IPS-NIHi11 (cell line): ENCODE data around the gene FYN.
"Not testable (repeated sequence)": the region's sequence is repeated elsewhere in the genome, so short reads cannot be mapped to it uniquely, and the experiment has no call there.

Experiments used
- DNase-seq: peaks from one replicate; pipeline ENCODE4 v3.0.0; 2012; ENCODE audit warnings: mixed read lengths, low spot score

FYN gene

GRCh38 chr6:111660531-111660930 is 212.7 kb downstream of the FYN start:
- no peak for DNase-seq

DNA sequence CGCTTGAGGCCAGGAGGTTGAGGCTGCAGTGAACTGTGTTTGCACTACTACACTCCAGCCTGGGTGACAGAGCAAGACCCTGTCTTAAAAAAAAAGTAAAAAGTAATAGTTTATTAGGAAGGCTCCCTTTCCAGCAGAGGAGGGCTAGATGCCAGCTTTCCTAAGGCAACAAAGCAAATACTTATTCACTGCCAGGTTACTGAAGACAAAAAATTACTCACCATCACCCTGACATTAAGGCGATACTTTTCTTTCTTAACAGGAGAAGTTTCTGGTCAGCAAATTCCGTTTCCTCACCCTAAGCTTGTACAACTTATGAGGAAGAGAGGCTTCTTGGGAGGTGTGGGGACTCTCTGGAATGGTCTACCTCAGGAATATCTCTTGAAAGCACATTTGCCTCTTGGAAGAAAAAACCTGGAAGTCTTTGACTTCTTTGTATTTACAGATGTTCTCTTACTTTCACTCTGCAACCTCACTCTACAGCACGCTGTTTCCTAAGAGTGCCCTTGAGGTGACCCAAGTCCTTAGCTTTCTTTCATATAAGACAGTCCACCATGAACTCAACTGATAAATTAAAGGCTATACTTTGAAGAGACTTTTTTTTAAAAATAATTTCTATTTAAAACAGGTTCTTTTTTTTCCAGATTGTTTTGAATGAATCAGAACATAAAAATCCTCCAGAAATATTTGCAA is 214.6 kb downstream of the FYN start:
- DNase-seq, result no peak

DNA sequence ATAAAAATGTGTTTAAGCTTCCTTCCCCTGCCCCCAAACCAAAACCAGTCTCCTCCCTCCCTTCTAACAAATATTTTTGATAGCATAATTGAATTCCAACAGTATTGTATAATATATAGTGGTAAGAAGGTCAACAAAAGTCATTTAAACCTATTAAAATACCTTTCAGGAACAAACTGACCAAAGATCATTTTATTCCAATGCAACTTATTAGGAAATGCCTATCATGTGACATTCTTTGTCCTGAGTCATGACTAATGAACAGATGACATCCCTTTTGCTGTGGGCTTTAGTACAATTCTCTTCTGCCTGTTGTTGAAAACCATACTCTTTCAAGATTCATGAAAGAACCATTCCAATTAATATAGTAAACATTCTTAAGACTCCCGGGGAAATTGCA is 216.1 kb downstream of the FYN start:
- no peak for DNase-seq

DNA sequence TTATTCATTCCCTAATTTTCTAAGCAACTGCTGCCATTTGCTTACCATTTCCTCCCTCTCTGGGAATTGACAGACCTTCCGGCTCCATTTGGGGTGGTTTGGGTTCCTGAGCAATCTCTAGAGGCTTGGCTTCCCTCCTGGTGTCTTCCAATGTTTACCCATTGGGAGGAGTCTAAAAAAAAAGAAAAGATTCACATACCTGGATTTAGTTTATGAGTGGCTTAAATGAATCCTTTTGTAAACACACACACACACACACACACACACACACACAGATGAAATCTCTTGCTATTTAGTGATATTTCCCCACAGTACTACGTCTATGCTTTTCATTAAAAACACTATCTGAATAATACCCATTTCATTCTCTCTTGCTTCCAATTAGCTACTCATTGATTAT is 219.3 kb downstream of the FYN start:
- no peak for DNase-seq

DNA sequence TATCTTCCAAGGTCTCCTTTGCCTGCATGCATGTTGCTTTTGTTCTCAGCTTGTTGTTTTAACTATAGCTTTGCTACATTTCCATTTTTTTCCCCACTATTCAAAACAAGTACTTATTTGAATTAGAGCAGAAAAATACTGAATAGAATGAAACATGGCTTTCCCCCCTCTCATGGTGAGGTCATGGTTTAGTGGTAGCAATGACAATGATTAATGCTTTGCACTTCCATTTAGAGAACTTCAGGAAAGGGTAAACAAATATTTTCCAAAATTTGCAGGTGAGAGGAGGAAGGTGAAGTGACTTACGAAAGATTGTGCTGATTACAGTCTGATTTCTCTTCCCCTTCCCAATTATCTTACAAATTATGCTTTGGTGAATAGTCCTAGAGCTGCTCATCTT is 219.8 kb downstream of the FYN start:
- no peak for DNase-seq

- no peak for DNase-seq
Observed at GRCh38 chr6:111652156-111652555, 221.1 kb downstream of the FYN start.

- DNase-seq, result no peak
Observed at GRCh38 chr6:111651185-111652034, 221.8 kb downstream of the FYN start.

- DNase-seq, result no peak
Observed at GRCh38 chr6:111650049-111650448, 223.2 kb downstream of the FYN start.

- no peak for DNase-seq
Observed at GRCh38 chr6:111648100-111648499, 225.2 kb downstream of the FYN start.

DNA sequence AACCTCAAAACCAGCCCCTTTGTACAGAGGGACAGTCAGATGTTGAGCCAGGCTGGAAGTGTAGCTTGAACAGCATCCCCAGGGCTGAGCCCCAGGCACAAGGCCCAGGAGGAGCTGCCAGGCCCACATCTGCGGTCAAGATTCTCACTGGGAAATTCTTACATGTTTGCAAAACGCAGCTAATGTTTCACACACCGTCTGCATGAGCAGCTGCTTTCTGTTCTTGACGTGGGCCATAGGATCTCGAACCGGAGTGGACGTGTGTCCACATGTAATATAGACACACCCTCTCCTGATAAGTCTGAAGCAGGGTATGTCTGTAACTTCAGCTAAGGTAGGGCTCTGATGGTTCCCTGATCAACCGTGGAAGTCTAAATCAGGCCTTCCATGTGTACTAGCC is 226.3 kb downstream of the FYN start:
- no peak for DNase-seq

GRCh38 chr6:111646034-111646433 is 227.2 kb downstream of the FYN start:
- no peak for DNase-seq

DNA sequence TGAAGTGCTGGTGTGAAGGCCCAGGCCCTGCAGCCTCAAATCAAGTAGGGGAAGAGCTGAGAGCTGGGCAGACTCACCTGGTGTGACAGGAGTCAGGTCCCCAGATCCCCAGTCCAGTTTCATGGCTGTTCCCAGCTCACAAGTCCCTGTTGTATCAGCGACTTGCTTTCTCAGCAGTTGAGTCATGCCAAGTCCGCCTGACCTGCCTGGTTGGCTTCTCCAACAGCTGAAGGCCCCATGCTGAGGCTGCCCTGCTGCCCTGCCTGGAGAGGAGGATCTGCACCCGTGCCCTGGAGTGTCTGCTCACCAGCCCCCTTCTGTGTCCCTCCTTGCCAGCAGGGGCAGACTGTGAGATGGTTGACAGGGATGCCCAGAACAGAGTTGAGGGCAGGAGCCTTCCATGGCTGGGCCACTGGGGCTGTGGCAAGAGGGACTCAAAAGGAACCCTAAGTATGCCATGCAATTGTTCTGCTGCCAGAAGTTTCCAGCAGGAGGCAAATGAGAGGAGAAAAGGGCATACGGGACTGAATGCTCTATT is 228.3 kb downstream of the FYN start:
- no peak for DNase-seq

GRCh38 chr6:111642463-111643158 is 230.6 kb downstream of the FYN start:
- peak; percentile 68 for DNase-seq

DNA sequence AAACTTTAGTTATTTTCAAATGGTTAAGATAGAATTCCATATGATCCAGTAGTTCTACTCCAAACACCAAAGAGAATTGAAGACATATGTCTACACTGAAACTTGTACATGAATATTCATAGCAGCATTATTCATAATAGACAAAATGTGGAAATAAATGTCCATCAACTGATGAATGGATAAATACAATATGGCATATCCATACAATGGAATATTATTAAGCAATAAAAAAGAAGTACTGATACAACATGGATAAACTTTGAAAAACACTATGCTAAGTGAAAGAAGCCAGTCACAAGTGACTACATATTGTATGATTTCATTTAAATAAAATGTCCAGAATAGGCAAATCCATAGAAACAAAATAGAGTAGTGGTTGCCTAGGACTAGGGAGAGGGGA is 234.0 kb downstream of the FYN start:
- DNase-seq, result no peak

GRCh38 chr6:111634981-111635380 is 238.3 kb downstream of the FYN start:
- not testable (repeated sequence) for DNase-seq

- DNase-seq, result no peak
Observed at GRCh38 chr6:111633822-111634221, 239.4 kb downstream of the FYN start.

- no peak for DNase-seq
Observed at GRCh38 chr6:111632468-111633247, 240.6 kb downstream of the FYN start.

GRCh38 chr6:111631903-111632460 is 241.3 kb downstream of the FYN start:
- peak; percentile 74 for DNase-seq

GRCh38 chr6:111631018-111631417 is 242.2 kb downstream of the FYN start:
- no peak for DNase-seq

DNA sequence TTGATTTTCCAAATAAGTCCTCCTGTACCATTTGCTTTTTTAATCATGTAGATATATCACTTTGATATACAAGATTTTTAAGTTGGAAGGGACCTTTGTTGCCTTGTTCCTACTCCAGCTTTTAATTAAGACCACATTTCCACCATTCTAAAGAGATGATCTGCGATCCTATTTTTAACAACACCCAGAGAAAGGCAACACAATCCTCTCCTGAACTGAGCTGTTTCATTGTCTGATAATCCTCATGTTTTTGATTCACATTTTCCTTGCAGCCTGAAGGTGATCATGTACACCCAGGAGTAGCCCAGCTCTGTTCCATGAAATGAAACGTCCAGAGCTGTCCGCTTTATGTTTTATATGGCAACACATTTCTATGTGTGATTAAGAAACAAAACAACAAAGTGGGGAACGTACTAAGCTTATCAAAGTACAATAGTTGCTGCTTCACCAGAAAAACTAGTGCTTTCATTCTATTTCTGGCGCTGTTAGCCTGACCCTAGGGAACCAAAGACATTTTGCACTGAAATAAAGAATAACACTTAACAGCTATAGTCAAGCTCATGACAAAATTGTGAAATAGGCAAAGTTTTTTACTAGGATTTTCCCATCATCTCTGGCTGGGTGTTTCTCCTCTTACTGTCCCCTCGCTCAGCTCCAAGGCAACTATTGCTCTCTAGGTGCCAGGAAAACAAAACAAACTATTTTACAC is 245.0 kb downstream of the FYN start:
- DNase-seq, result no peak

GRCh38 chr6:111626441-111626840 is 246.8 kb downstream of the FYN start:
- no peak for DNase-seq
